ENCODE measurements around the gene SMPD4. TPM values are rescaled to one million over a fixed set of nuclear protein-coding genes. Genes with fewer than 3 reads are reported as not detected.
"Not testable (repeated sequence)": the region's sequence is repeated elsewhere in the genome, so short reads cannot be mapped to it uniquely, and the experiment has no call there.

The SMPD4 gene
- total and polyA plus RNA-seq, 2 experiments from 2014 or later = 41.8 to 44.6 TPM

- no peak for DNase-seq (ENCODE audit: low read depth in 1 of 2, low spot score in 1 of 2)
- no peaks in the 10 kb centered on the region for H3K36me3 ChIP-seq
- no peak overlapping the region for H3K4me3 ChIP-seq
- TF ChIP-seq, protein P1, sequence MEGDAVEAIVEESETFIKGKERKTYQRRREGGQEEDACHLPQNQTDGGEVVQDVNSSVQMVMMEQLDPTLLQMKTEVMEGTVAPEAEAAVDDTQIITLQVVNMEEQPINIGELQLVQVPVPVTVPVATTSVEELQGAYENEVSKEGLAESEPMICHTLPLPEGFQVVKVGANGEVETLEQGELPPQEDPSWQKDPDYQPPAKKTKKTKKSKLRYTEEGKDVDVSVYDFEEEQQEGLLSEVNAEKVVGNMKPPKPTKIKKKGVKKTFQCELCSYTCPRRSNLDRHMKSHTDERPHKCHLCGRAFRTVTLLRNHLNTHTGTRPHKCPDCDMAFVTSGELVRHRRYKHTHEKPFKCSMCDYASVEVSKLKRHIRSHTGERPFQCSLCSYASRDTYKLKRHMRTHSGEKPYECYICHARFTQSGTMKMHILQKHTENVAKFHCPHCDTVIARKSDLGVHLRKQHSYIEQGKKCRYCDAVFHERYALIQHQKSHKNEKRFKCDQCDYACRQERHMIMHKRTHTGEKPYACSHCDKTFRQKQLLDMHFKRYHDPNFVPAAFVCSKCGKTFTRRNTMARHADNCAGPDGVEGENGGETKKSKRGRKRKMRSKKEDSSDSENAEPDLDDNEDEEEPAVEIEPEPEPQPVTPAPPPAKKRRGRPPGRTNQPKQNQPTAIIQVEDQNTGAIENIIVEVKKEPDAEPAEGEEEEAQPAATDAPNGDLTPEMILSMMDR (IDR thresholded peaks at IDR 0.05; ENCODE audit: low read depth, low read length) = no peak
- no peaks in the 10 kb centered on the region for H3K27me3 ChIP-seq
- no peak overlapping the region for H3K27ac ChIP-seq
- H3K9me3 ChIP-seq (ENCODE audit: low read depth) = no peaks in the 10 kb centered on the region
- H3K4me1 ChIP-seq (ENCODE audit: low read depth) = no peaks in the 10 kb centered on the region
These were observed 24.8 kb downstream of the SMPD4 start for GRCh38 chr2:130156624-130157004.

- not testable (repeated sequence) for H3K4me1 ChIP-seq (ENCODE audit: low read depth); H3K27me3 ChIP-seq; H3K36me3 ChIP-seq; H3K9me3 ChIP-seq (ENCODE audit: low read depth); H3K4me3 ChIP-seq; H3K27ac ChIP-seq
- TF ChIP-seq, protein P1 (IDR thresholded peaks at IDR 0.05; ENCODE audit: low read depth, low read length) = peak; percentile 65
- DNase-seq (ENCODE audit: low read depth in 1 of 2, low spot score in 1 of 2) = peak; percentile 63 to 69
These were observed 25.3 kb downstream of the SMPD4 start for GRCh38 chr2:130155956-130156623.

DNA sequence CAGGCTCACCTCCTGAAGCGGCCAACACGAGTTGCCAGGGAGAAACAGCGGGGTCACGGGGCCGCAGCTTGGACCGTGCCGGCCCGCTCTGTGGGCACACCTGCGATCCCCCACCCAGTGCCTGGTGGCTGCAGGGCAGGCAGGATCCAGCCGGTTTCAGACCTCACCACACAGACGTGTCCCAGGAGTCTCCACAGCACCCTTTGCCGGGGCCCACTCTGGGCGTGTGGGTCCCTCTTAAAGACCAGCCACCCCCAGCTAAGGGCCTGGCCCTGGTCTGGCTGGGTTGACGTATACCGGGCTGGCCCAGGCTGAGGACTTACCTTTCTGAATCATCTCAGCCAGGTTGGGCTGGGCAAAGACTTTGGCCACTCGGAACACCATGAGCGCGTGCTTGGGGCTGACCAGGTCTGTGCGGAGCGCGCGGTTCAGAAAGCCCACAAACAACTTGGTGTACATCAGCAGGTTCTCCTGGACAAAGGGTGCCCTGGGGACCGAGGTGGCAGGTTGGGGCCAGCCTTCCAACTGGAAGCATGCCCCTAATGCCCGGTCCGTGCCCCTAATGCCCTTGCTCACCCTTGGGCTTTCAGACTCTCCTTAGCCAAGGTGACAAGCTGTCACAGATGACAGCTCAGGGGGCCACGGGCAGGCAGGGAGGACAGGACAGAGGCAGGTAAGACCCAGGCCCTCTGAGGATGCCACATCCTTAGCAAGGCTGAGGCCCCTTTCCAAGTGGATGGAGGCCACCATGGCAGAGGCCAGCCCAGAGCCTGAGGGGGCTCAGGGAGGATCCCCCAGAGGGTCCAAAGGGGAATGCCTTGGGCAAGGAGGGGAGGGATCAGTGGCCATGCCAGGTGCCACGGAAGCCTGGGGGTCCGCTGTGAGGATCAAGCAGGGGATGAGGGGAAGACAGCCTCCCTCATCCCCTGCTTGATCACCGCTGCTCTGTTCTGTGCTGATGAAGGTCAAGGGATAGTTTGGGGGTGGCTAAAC, 26.3 kb downstream of the SMPD4 start:
- H3K27ac ChIP-seq = no peak overlapping the region
- no peaks in the 10 kb centered on the region for H3K4me1 ChIP-seq (ENCODE audit: low read depth)
- no peak overlapping the region for H3K4me3 ChIP-seq
- TF ChIP-seq, protein P1 (IDR thresholded peaks at IDR 0.05; ENCODE audit: low read depth, low read length) = no peak
- H3K9me3 ChIP-seq (ENCODE audit: low read depth) = no peaks in the 10 kb centered on the region
- DNase-seq (ENCODE audit: low read depth in 1 of 2, low spot score in 1 of 2) = no peak
- H3K36me3 ChIP-seq = no peaks in the 10 kb centered on the region
- H3K27me3 ChIP-seq = no peaks in the 10 kb centered on the region

- not testable (repeated sequence) for H3K27ac ChIP-seq; H3K36me3 ChIP-seq; H3K9me3 ChIP-seq (ENCODE audit: low read depth)
These were observed 27.0 kb downstream of the SMPD4 start for GRCh38 chr2:130154423-130154770.

DNA sequence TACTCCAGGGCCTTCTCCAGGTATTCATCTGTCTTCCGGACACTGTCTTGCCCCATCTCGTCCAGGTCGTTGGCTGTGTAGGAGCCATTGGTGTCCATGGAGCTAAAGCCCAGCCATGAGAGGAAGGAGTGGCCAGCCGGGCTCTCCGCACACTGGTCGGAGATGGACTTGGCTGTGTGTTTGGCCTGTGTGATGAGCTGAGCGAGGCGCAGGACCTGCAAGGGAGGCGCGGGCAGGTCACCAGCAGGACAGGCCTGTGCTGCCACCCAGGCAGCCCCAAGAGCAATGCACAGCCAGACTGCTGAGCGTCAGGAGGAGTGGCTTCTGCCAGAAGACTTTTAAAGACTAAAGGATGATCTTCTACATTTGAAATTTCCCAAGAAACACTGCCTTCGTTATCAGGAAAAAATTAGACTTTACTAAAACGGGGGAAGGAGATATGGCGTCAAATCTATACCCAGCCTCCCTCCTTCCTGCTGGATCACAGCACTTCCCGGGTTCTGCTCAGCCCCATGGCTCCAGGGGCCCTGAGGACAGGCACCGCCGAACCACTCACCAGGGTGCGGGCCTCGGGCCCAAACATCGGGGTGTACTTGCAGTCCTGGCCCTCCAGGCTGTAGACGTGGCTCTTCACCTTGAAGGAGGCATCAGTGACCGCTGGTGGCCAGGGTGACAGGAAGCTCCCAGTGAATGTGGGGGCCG, 27.5 kb downstream of the SMPD4 start:
- H3K36me3 ChIP-seq; H3K4me1 ChIP-seq (ENCODE audit: low read depth); H3K27ac ChIP-seq; H3K9me3 ChIP-seq (ENCODE audit: low read depth); H3K27me3 ChIP-seq; DNase-seq (ENCODE audit: low read depth in 1 of 2, low spot score in 1 of 2); H3K4me3 ChIP-seq: not testable (repeated sequence)

More at GRCh38 chr2:130154423-130154770, 27.0 kb downstream of the SMPD4 start:
- H3K4me3 ChIP-seq; H3K4me1 ChIP-seq (ENCODE audit: low read depth); H3K27me3 ChIP-seq; DNase-seq (ENCODE audit: low read depth in 1 of 2, low spot score in 1 of 2): not testable (repeated sequence)

GRCh38 chr2:130152816-130153595, 28.4 kb downstream of the SMPD4 start:
- Histone ChIP-seq H3K4me3 (no peak overlapping the region), H3K27me3 (no peaks in the 10 kb centered on the region), H3K36me3 (no peaks in the 10 kb centered on the region), H3K9me3 (ENCODE audit: low read depth) (no peaks in the 10 kb centered on the region), H3K27ac (no peak overlapping the region), H3K4me1 (ENCODE audit: low read depth) (no peaks in the 10 kb centered on the region)
- DNase-seq (ENCODE audit: low read depth in 1 of 2, low spot score in 1 of 2) = no peak
- TF ChIP-seq, protein P1 (IDR thresholded peaks at IDR 0.05; ENCODE audit: low read depth, low read length) = no peak

- H3K36me3 ChIP-seq; H3K4me1 ChIP-seq (ENCODE audit: low read depth); DNase-seq (ENCODE audit: low read depth in 1 of 2, low spot score in 1 of 2); H3K27me3 ChIP-seq; H3K4me3 ChIP-seq; H3K9me3 ChIP-seq (ENCODE audit: low read depth); H3K27ac ChIP-seq: not testable (repeated sequence)
These were observed 29.1 kb downstream of the SMPD4 start for GRCh38 chr2:130152136-130152815.

GRCh38 chr2:130151145-130151512, 30.3 kb downstream of the SMPD4 start:
- not testable (repeated sequence) for DNase-seq (ENCODE audit: low read depth in 1 of 2, low spot score in 1 of 2); H3K4me3 ChIP-seq; H3K36me3 ChIP-seq; H3K4me1 ChIP-seq (ENCODE audit: low read depth); H3K27me3 ChIP-seq; H3K9me3 ChIP-seq (ENCODE audit: low read depth); H3K27ac ChIP-seq

Measured in cardiac muscle cell (in vitro differentiated cells and primary cell).